Measurements from ENCODE around the gene MN1. TPM values are rescaled to one million over a fixed set of nuclear protein-coding genes. Genes with fewer than 3 reads are reported as not detected.

The MN1 gene
- total and polyA plus RNA-seq, 4 experiments from 2014 or later = 0.02 to 0.58 (median 0.35) TPM; not detected in 1

GRCh38 chr22:27804470-27805297, 3.1 kb upstream of the MN1 start:
- intact Hi-C loops (cut with micrococcal nuclease) = loop anchor here (1.0 to 5.0 kb wide), 4 partner anchors 967 to 1427 kb away; no protein-coding TSS in a partner anchor
- ChIA-PET POLR2A (ENCODE audit: partially characterized antibody) (no interaction called here), CTCF (ENCODE audit: partially characterized antibody) (interaction anchor here (1.0 to 1.6 kb wide), 2 partner anchors 1123 to 1126 kb away, joined by 3 to 6 read pairs; no protein-coding TSS in a partner anchor)
- H3K9me3 Mint-ChIP-seq = no peaks in the 10 kb centered on the region
- H3K4me3 Mint-ChIP-seq = peak overlapping the region; percentile 23 to 90 (median 74)
- no peak overlapping the region for H3K27ac ChIP-seq (ENCODE audit: low read depth, low read length)
- peaks cover 21% of the 10 kb centered on the region for H3K4me1 ChIP-seq (ENCODE audit: insufficient read depth, low read length)
- peak overlapping the region in 1 of 7 donors; percentile 70 for H3K27ac Mint-ChIP-seq
- H3K36me3 ChIP-seq (ENCODE audit: insufficient read depth, low read length) = no peaks in the 10 kb centered on the region
- H3K4me3 ChIP-seq (ENCODE audit: low read length in 2 of 2) = no peak overlapping the region
- peaks cover 6% of the 10 kb centered on the region for H3K27me3 ChIP-seq (ENCODE audit: insufficient read depth, low read length)
- H3K27me3 Mint-ChIP-seq = peaks cover 16 to 23% of the 10 kb centered on the region in 2 donors
- H3K36me3 Mint-ChIP-seq = no peaks in the 10 kb centered on the region
- H3K9me3 ChIP-seq (ENCODE audit: control insufficient read depth in 1 of 2, low read length in 2 of 2) = no peaks in the 10 kb centered on the region
- H3K4me1 Mint-ChIP-seq = peaks cover 13 to 23% (median 15%) of the 10 kb centered on the region in 4 donors
- peak in 4 of 5 donors; percentile 33 to 40 (median 38) for DNase-seq

GRCh38 chr22:27803841-27804415, 2.4 kb upstream of the MN1 start:
- POLR2A ChIA-PET (ENCODE audit: partially characterized antibody) = no interaction called here
- Histone ChIP-seq H3K36me3 (ENCODE audit: insufficient read depth, low read length) (no peaks in the 10 kb centered on the region), H3K9me3 (ENCODE audit: control insufficient read depth in 1 of 2, low read length in 2 of 2) (no peaks in the 10 kb centered on the region), H3K4me1 (ENCODE audit: insufficient read depth, low read length) (peaks cover 21% of the 10 kb centered on the region), H3K27me3 (ENCODE audit: insufficient read depth, low read length) (peaks cover 2% of the 10 kb centered on the region), H3K27ac (ENCODE audit: low read depth, low read length) (no peak overlapping the region), H3K4me3 (ENCODE audit: low read length in 2 of 2) (no peak overlapping the region)
- Mint-ChIP-seq H3K9me3 (no peaks in the 10 kb centered on the region), H3K4me1 (peaks cover 13 to 23% (median 15%) of the 10 kb centered on the region in 4 donors), H3K27ac (no peak overlapping the region), H3K27me3 (peaks cover 16 to 21% of the 10 kb centered on the region in 2 donors), H3K4me3 (no peak overlapping the region), H3K36me3 (no peaks in the 10 kb centered on the region)
- intact Hi-C loops (cut with micrococcal nuclease) = loop anchor here (1.0 to 5.0 kb wide), 5 partner anchors 967 to 1427 kb away; no protein-coding TSS in a partner anchor
- CTCF ChIA-PET (ENCODE audit: partially characterized antibody) = no interaction called here
- DNase-seq = no peak

- Mint-ChIP-seq H3K4me1 (peaks cover 13 to 23% (median 15%) of the 10 kb centered on the region in 4 donors), H3K4me3 (peak overlapping the region; percentile 86 to 92 (median 88)), H3K9me3 (no peaks in the 10 kb centered on the region), H3K27me3 (peaks cover 14 to 18% of the 10 kb centered on the region in 2 donors), H3K27ac (peak overlapping the region in 4 of 7 donors; percentile 1 to 53 (median 22)), H3K36me3 (no peaks in the 10 kb centered on the region)
- ChIA-PET CTCF (ENCODE audit: partially characterized antibody) (no interaction called here), POLR2A (ENCODE audit: partially characterized antibody) (no interaction called here)
- H3K4me1 ChIP-seq (ENCODE audit: insufficient read depth, low read length) = peaks cover 21% of the 10 kb centered on the region
- H3K4me3 ChIP-seq (ENCODE audit: low read length in 2 of 2) = peak overlapping the region; percentile 61 to 63
- intact Hi-C loops (cut with micrococcal nuclease) = loop anchor here (2.0 to 5.0 kb wide), 4 partner anchors 965 to 1425 kb away; no protein-coding TSS in a partner anchor
- H3K9me3 ChIP-seq (ENCODE audit: control insufficient read depth in 1 of 2, low read length in 2 of 2) = no peaks in the 10 kb centered on the region
- no peak for DNase-seq
- no peak overlapping the region for H3K27ac ChIP-seq (ENCODE audit: low read depth, low read length)
- no peaks in the 10 kb centered on the region for H3K27me3 ChIP-seq (ENCODE audit: insufficient read depth, low read length)
- H3K36me3 ChIP-seq (ENCODE audit: insufficient read depth, low read length) = no peaks in the 10 kb centered on the region
Measured at GRCh38 chr22:27802346-27803073, 954 bp upstream of the MN1 start.

GRCh38 chr22:27801202-27801615, 347 bp downstream of the MN1 start:
- intact Hi-C loops (cut with micrococcal nuclease) = loop anchor here (5.0 kb wide), 3 partner anchors 964 to 1424 kb away; no protein-coding TSS in a partner anchor
- H3K9me3 Mint-ChIP-seq = no peaks in the 10 kb centered on the region
- ChIA-PET POLR2A (ENCODE audit: partially characterized antibody) (interaction anchor here (1.0 kb wide), 1 partner anchor 118 kb away, joined by 3 read pairs; the partner anchor contains the start of gene PITPNB), CTCF (ENCODE audit: partially characterized antibody) (no interaction called here)
- H3K27me3 Mint-ChIP-seq = peaks cover 11 to 14% of the 10 kb centered on the region in 2 donors
- peaks cover 21% of the 10 kb centered on the region for H3K4me1 ChIP-seq (ENCODE audit: insufficient read depth, low read length)
- DNase-seq = peak in 4 of 5 donors; percentile 24 to 46 (median 36)
- peak overlapping the region; percentile 86 to 92 (median 88) for H3K4me3 Mint-ChIP-seq
- H3K27ac Mint-ChIP-seq = no peak overlapping the region
- H3K9me3 ChIP-seq (ENCODE audit: control insufficient read depth in 1 of 2, low read length in 2 of 2) = no peaks in the 10 kb centered on the region
- no peaks in the 10 kb centered on the region for H3K36me3 ChIP-seq (ENCODE audit: insufficient read depth, low read length)
- H3K27ac ChIP-seq (ENCODE audit: low read depth, low read length) = no peak overlapping the region
- H3K27me3 ChIP-seq (ENCODE audit: insufficient read depth, low read length) = no peaks in the 10 kb centered on the region
- no peaks in the 10 kb centered on the region for H3K36me3 Mint-ChIP-seq
- H3K4me1 Mint-ChIP-seq = peaks cover 13 to 23% (median 15%) of the 10 kb centered on the region in 4 donors
- peak overlapping the region in 1 of 2 donors; percentile 63 for H3K4me3 ChIP-seq (ENCODE audit: low read length in 2 of 2)

- no peaks in the 10 kb centered on the region for H3K9me3 ChIP-seq (ENCODE audit: control insufficient read depth in 1 of 2, low read length in 2 of 2)
- CTCF ChIA-PET (ENCODE audit: partially characterized antibody) = no interaction called here
- Mint-ChIP-seq H3K27ac (no peak overlapping the region), H3K4me1 (peaks cover 11 to 20% (median 15%) of the 10 kb centered on the region in 4 donors), H3K36me3 (no peaks in the 10 kb centered on the region), H3K27me3 (peaks cover 8 to 13% of the 10 kb centered on the region in 2 donors), H3K4me3 (peak overlapping the region in 7 of 8 donors; percentile 33 to 92 (median 89)), H3K9me3 (no peaks in the 10 kb centered on the region)
- POLR2A ChIA-PET (ENCODE audit: partially characterized antibody) = interaction anchor here (1.0 kb wide), 1 partner anchor 119 kb away, joined by 3 read pairs; the partner anchor contains the start of gene PITPNB
- DNase-seq = no peak
- H3K4me1 ChIP-seq (ENCODE audit: insufficient read depth, low read length) = peaks cover 21% of the 10 kb centered on the region
- peak overlapping the region in 1 of 2 donors; percentile 63 for H3K4me3 ChIP-seq (ENCODE audit: low read length in 2 of 2)
- H3K36me3 ChIP-seq (ENCODE audit: insufficient read depth, low read length) = no peaks in the 10 kb centered on the region
- H3K27me3 ChIP-seq (ENCODE audit: insufficient read depth, low read length) = no peaks in the 10 kb centered on the region
- no peak overlapping the region for H3K27ac ChIP-seq (ENCODE audit: low read depth, low read length)
- intact Hi-C loops (cut with micrococcal nuclease) = loop anchor here (5.0 kb wide), 3 partner anchors 963 to 1423 kb away; no protein-coding TSS in a partner anchor
Measured at GRCh38 chr22:27800250-27801201, 1.0 kb downstream of the MN1 start.

- H3K27me3 Mint-ChIP-seq = peaks cover 3 to 8% of the 10 kb centered on the region in 2 donors
- Histone ChIP-seq H3K27ac (ENCODE audit: low read depth, low read length) (no peak overlapping the region), H3K4me3 (ENCODE audit: low read length in 2 of 2) (no peak overlapping the region), H3K36me3 (ENCODE audit: insufficient read depth, low read length) (no peaks in the 10 kb centered on the region), H3K27me3 (ENCODE audit: insufficient read depth, low read length) (no peaks in the 10 kb centered on the region), H3K4me1 (ENCODE audit: insufficient read depth, low read length) (peaks cover 20% of the 10 kb centered on the region), H3K9me3 (ENCODE audit: control insufficient read depth in 1 of 2, low read length in 2 of 2) (no peaks in the 10 kb centered on the region)
- H3K36me3 Mint-ChIP-seq = no peaks in the 10 kb centered on the region
- CTCF ChIA-PET (ENCODE audit: partially characterized antibody) = no interaction called here
- H3K9me3 Mint-ChIP-seq = no peaks in the 10 kb centered on the region
- intact Hi-C loops (cut with micrococcal nuclease) = loop anchor here (5.0 kb wide), 3 partner anchors 963 to 1423 kb away; no protein-coding TSS in a partner anchor
- H3K27ac Mint-ChIP-seq = no peak overlapping the region
- no peak for DNase-seq
- H3K4me3 Mint-ChIP-seq = peak overlapping the region in 1 of 8 donors; percentile 62
- peaks cover 7 to 15% (median 14%) of the 10 kb centered on the region in 4 donors for H3K4me1 Mint-ChIP-seq
- POLR2A ChIA-PET (ENCODE audit: partially characterized antibody) = no interaction called here
Measured at GRCh38 chr22:27799827-27800249, 1.7 kb downstream of the MN1 start.
